ENCODE data around the gene CEP72. TPM values are rescaled to one million over a fixed set of nuclear protein-coding genes. Genes with fewer than 3 reads are reported as not detected.
"Not testable (repeated sequence)": the region's sequence is repeated elsewhere in the genome, so short reads cannot be mapped to it uniquely, and the experiment has no call there.

Gene CEP72
- total RNA-seq, 1 experiment from 2014 or later: 56.5 TPM

DNA sequence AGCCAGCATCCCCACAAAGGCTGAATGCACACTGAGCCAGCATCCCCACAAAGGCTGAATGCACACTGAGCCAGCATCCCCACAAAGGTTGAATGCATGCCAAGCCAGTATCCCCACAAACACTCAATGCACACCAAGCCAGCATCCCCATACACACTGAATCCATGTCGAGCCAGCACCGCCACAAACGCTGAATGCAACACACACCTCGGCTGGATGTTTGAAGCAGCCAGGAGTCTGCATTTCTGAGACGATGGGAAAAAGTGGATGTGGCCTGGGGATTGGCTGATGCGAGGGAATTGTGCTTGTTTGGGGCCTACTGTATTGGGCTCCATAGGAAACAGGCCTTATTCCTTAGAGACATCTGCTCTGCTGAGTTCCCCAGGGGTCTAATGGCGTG, 30.9 kb upstream of the CEP72 start:
- H3K27me3 Mint-ChIP-seq (ENCODE audit: unreplicated experiment): peaks cover 89% of the 10 kb centered on the region
- H3K27ac Mint-ChIP-seq (ENCODE audit: unreplicated experiment): no peak overlapping the region
- intact Hi-C loops (cut with micrococcal nuclease; ENCODE audit: unreplicated experiment): no loop called here

DNA sequence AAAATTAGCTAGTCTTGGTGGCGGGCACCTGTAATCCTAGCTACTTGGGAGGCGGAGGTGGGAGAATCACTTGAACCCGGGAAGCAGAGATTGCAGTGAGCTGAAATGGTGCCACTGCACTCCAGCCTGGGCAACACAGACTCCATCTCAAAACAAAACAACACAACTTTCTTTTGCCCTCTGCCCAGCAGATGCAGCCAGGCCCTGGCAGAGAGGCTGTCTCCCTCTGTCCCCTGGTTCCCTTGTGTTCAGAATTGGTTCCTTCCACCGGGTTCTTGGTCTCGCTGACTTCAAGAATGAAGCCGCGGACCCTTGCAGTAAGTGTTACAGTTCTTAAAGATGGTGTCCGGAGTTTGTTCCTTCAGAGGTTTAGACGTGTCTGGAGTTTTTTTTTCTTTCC, 30.2 kb upstream of the CEP72 start:
- Mint-ChIP-seq H3K36me3 (ENCODE audit: insufficient read depth, unreplicated experiment) (no peaks in the 10 kb centered on the region), H3K27ac (ENCODE audit: unreplicated experiment) (no peak overlapping the region), H3K27me3 (ENCODE audit: unreplicated experiment) (peaks cover 88% of the 10 kb centered on the region), H3K4me3 (ENCODE audit: low read depth, unreplicated experiment) (no peak overlapping the region), H3K4me1 (ENCODE audit: low read depth, unreplicated experiment) (peaks cover 10% of the 10 kb centered on the region), H3K9me3 (ENCODE audit: low read depth, unreplicated experiment) (no peaks in the 10 kb centered on the region)
- intact Hi-C loops (cut with micrococcal nuclease; ENCODE audit: unreplicated experiment): no loop called here
- DNase-seq: no peak
- BruUV-seq (replicated peaks): no TSS peak
- TF ChIP-seq, protein P1, sequence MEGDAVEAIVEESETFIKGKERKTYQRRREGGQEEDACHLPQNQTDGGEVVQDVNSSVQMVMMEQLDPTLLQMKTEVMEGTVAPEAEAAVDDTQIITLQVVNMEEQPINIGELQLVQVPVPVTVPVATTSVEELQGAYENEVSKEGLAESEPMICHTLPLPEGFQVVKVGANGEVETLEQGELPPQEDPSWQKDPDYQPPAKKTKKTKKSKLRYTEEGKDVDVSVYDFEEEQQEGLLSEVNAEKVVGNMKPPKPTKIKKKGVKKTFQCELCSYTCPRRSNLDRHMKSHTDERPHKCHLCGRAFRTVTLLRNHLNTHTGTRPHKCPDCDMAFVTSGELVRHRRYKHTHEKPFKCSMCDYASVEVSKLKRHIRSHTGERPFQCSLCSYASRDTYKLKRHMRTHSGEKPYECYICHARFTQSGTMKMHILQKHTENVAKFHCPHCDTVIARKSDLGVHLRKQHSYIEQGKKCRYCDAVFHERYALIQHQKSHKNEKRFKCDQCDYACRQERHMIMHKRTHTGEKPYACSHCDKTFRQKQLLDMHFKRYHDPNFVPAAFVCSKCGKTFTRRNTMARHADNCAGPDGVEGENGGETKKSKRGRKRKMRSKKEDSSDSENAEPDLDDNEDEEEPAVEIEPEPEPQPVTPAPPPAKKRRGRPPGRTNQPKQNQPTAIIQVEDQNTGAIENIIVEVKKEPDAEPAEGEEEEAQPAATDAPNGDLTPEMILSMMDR (IDR thresholded peaks at IDR 0.05; ENCODE audit: unreplicated experiment): no peak
- CTCF ChIA-PET: no interaction called here

More for the DNA sequence above, 30.9 kb upstream of the CEP72 start:
- Mint-ChIP-seq H3K9me3 (ENCODE audit: low read depth, unreplicated experiment) (peaks cover 3% of the 10 kb centered on the region), H3K4me3 (ENCODE audit: low read depth, unreplicated experiment) (no peak overlapping the region), H3K36me3 (ENCODE audit: insufficient read depth, unreplicated experiment) (no peaks in the 10 kb centered on the region), H3K4me1 (ENCODE audit: low read depth, unreplicated experiment) (peaks cover 7% of the 10 kb centered on the region)
- DNase-seq: no peak
- CTCF ChIA-PET: no interaction called here
- TF ChIP-seq, protein P1 (IDR thresholded peaks at IDR 0.05; ENCODE audit: unreplicated experiment): no peak
- BruUV-seq (replicated peaks): no TSS peak

DNA sequence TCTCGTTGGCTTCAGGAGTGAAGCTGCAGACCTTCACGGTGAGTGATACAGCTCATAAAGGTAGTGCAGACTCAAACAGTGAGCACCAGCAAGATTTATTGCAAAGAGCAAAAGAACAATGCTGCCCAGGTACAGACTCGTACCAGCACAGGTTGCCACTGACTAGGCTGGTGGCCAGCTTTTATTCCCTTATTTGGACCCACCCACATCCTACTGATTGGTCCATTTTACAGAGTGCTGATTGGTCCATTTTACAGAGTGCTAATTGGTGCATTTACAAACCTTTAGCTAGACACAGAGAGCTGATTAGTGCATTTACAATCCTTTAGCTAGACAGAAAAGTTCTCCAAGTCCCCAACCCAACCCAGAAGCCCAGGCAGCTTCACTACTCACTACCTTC, 29.7 kb upstream of the CEP72 start:
- H3K36me3 Mint-ChIP-seq (ENCODE audit: insufficient read depth, unreplicated experiment); intact Hi-C loops (cut with micrococcal nuclease; ENCODE audit: unreplicated experiment); H3K27ac Mint-ChIP-seq (ENCODE audit: unreplicated experiment); CTCF ChIA-PET; BruUV-seq (replicated peaks); H3K4me3 Mint-ChIP-seq (ENCODE audit: low read depth, unreplicated experiment); DNase-seq; H3K9me3 Mint-ChIP-seq (ENCODE audit: low read depth, unreplicated experiment): not testable (repeated sequence)
- peaks cover 91% of the 10 kb centered on the region for H3K27me3 Mint-ChIP-seq (ENCODE audit: unreplicated experiment)
- peaks cover 13% of the 10 kb centered on the region for H3K4me1 Mint-ChIP-seq (ENCODE audit: low read depth, unreplicated experiment)

DNA sequence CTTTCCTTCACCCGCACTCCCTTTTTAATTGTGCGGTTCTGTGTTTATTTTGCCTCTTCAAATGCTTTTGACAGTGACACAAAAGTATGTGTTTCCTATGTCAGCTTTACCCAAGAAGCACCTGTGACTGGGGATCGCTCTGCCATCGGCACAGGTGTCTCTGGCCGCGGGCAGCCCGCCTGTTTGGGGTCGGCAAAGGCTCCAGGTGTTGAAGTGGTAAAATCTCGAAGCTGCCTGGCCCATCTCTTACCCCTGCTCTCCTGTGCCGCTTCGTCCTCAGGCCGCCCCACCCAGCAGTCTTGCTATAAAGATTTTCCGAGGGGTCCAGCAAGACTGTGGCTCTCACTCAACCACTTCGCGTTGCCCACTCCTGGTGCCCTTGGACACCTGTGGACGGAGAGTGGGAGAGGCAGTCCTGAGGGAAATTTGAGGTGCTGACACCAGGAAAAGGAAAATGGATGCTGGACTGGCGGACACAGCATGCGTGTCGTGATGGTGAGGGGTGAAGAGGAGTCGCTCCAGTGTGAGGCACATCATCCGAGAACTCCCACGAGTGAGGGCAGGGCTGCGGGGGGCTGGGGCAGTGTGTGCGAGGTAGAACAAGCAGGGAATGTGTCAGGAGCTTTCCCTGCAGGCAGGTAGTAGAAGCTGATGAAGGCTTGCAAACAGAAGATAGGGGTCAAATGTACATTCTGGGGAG, 29.1 kb upstream of the CEP72 start:
- Mint-ChIP-seq H3K27me3 (ENCODE audit: unreplicated experiment) (peaks cover 91% of the 10 kb centered on the region), H3K27ac (ENCODE audit: unreplicated experiment) (no peak overlapping the region), H3K4me3 (ENCODE audit: low read depth, unreplicated experiment) (no peak overlapping the region), H3K4me1 (ENCODE audit: low read depth, unreplicated experiment) (peaks cover 19% of the 10 kb centered on the region), H3K36me3 (ENCODE audit: insufficient read depth, unreplicated experiment) (no peaks in the 10 kb centered on the region), H3K9me3 (ENCODE audit: low read depth, unreplicated experiment) (no peaks in the 10 kb centered on the region)
- CTCF ChIA-PET: no interaction called here
- TF ChIP-seq, protein P1 (IDR thresholded peaks at IDR 0.05; ENCODE audit: unreplicated experiment): no peak
- intact Hi-C loops (cut with micrococcal nuclease; ENCODE audit: unreplicated experiment): no loop called here
- no peak for DNase-seq
- BruUV-seq (replicated peaks): no TSS peak

DNA sequence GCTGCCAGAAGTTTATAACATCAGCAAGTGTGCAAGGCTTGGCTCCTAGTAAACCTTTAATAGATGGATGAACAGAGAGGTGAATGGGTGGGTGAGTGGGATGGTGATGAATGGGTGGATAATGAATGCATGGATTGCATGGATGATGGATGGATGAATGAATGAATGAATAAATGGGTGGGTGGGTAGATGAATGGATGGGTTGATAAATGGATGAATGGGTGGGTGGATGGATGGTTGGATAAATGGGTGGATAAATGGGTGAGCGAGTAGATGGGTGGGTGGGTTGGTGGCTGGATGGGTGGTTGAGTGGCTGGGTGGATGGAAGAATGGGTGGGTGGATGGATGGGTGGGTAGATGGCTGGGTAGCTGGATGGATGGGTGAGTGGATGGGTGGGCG, 28.5 kb upstream of the CEP72 start:
- H3K27me3 Mint-ChIP-seq (ENCODE audit: unreplicated experiment): peaks cover 91% of the 10 kb centered on the region
- no peak overlapping the region for H3K4me3 Mint-ChIP-seq (ENCODE audit: low read depth, unreplicated experiment)
- H3K27ac Mint-ChIP-seq (ENCODE audit: unreplicated experiment): no peak overlapping the region
- H3K4me1 Mint-ChIP-seq (ENCODE audit: low read depth, unreplicated experiment): peaks cover 19% of the 10 kb centered on the region
- intact Hi-C loops (cut with micrococcal nuclease; ENCODE audit: unreplicated experiment): no loop called here
- CTCF ChIA-PET: no interaction called here
- no peak for DNase-seq
- no peaks in the 10 kb centered on the region for H3K36me3 Mint-ChIP-seq (ENCODE audit: insufficient read depth, unreplicated experiment)
- no TSS peak for BruUV-seq (replicated peaks)
- no peaks in the 10 kb centered on the region for H3K9me3 Mint-ChIP-seq (ENCODE audit: low read depth, unreplicated experiment)
- TF ChIP-seq, protein P1 (IDR thresholded peaks at IDR 0.05; ENCODE audit: unreplicated experiment): no peak

Measured in Calu3 (cell line).